GM12878 (cell line): ENCODE data around the gene OAS1. TPM values are rescaled to one million over a fixed set of nuclear protein-coding genes. Genes with fewer than 3 reads are reported as not detected.
A peak's percentile ranks its signal among the peaks of the same experiment; 100 is the strongest.

Source experiments
- ATAC-seq: fragments of 200-7000 bp; cut with Tn5 transposase; 3 replicates; pipeline ENCODE4 v1.9.1; 2020; ENCODE audit warnings: mild to moderate bottlenecking, moderate library complexity
- BruUV-seq: library from RNA; stranded (reverse); fragments of 400-500 nt; replicated peaks from 2 replicates; lab custom pipeline; 2021; lab: Mats Ljungman, UMichigan
- CTCF ChIA-PET: fragments of 300-600 bp; sonication (Branson Sonifier 250); formaldehyde crosslinking; extraction: SDS; loops from one replicate; lab custom pipeline; 2021; ENCODE audit warnings: inconsistent platforms; lab: Yijun Ruan, JAX
- POLR2A ChIA-PET: fragments of 350-600 bp; formaldehyde crosslinking; extraction: SDS; loops from one replicate; lab custom pipeline; 2021; ENCODE audit warnings: inconsistent platforms; lab: Charles Lee
- RAD21 ChIA-PET: fragments of 300-600 bp; sonication (Branson Sonifier 250); formaldehyde crosslinking; loops from one replicate; lab custom pipeline; 2023; ENCODE audit warnings: antibody characterized with exemption; ENCODE audit not compliant: unreplicated experiment; lab: Charles Lee
- SMC1A ChIA-PET: fragments of 300-600 bp; sonication (Branson Sonifier 250); formaldehyde crosslinking; loops from one replicate; lab custom pipeline; 2023; ENCODE audit not compliant: unreplicated experiment, uncharacterized antibody; lab: Charles Lee
- DNase-seq: peaks from one replicate; pipeline ENCODE4 v3.0.0-alpha.2; 2011; ENCODE audit warnings: low read depth, low spot score
- FAIRE-seq: peaks from 3 replicates; lab custom pipeline; 2011; peaks lifted over from hg19 to GRCh38; lab: Jason Lieb, UNC
- H2AFZ ChIP-seq: 2 replicates; pipeline ENCODE4 v1.6.0; 2011; ENCODE audit warnings: low read depth, low read length, control low read depth; ENCODE audit not compliant: control insufficient read depth
- H3K27ac ChIP-seq: 2 replicates; pipeline ENCODE4 v1.5.1; 2011; ENCODE audit warnings: control low read depth; ENCODE audit not compliant: control insufficient read depth, insufficient read depth
- H3K27me3 ChIP-seq, 2 experiments: replicated peaks in 1 of 2; 2 replicates each; pipeline versions ENCODE4 v1.6.0 to v1.6.1; 2011; ENCODE audit warnings: low read length in 1 of 2; ENCODE audit not compliant: control insufficient read depth in 2 of 2, insufficient read depth in 2 of 2
- H3K36me3 ChIP-seq, 2 experiments: 2 replicates each; pipeline ENCODE4 v1.5.1; 2011; ENCODE audit warnings: low read length in 1 of 2; ENCODE audit not compliant: control insufficient read depth in 2 of 2, insufficient read depth in 2 of 2
- H3K4me1 ChIP-seq: 2 replicates; pipeline ENCODE4 v1.6.1; 2011; ENCODE audit warnings: mild to moderate bottlenecking, low read length, moderate library complexity, mixed read lengths; ENCODE audit not compliant: control insufficient read depth, insufficient read depth
- H3K4me2 ChIP-seq: 2 replicates; pipeline ENCODE4 v1.6.0; 2011; ENCODE audit warnings: control low read depth; ENCODE audit not compliant: control insufficient read depth, insufficient read depth
- H3K4me3 ChIP-seq: fragments of 200-600 bp; sonication (generic); 2 replicates; pipeline ENCODE4 v1.5.1; 2016
- H3K79me2 ChIP-seq: 2 replicates; pipeline ENCODE4 v1.6.0; 2011; ENCODE audit warnings: low read length; ENCODE audit not compliant: control insufficient read depth, insufficient read depth
- H3K9ac ChIP-seq: 2 replicates; pipeline ENCODE4 v1.8.0; 2011; ENCODE audit warnings: low read length, control low read depth, mixed read lengths; ENCODE audit not compliant: control insufficient read depth, insufficient read depth
- H3K9me3 ChIP-seq: replicated peaks from 3 replicates; pipeline ENCODE4 v1.5.1; 2011; ENCODE audit warnings: mild to moderate bottlenecking, low read length; ENCODE audit not compliant: control insufficient read depth, insufficient read depth
- H4K20me1 ChIP-seq: 2 replicates; pipeline ENCODE4 v1.6.0; 2011; ENCODE audit not compliant: control insufficient read depth, insufficient read depth
- EED ChIP-seq: sonication (generic); IDR thresholded peaks from 2 replicates; pipeline ENCODE4 v1.6.1; 2016; ENCODE audit warnings: antibody characterized with exemption, low read depth
- FOXM1 ChIP-seq: IDR thresholded peaks from 2 replicates; pipeline ENCODE4 v1.6.1; 2012; ENCODE audit warnings: low read depth, mild to moderate bottlenecking, inconsistent platforms, low read length, moderate library complexity
- MTA2 ChIP-seq: fragments of 450-650 bp; IDR thresholded peaks from 2 replicates; pipeline ENCODE4 v1.6.1; 2016; ENCODE audit warnings: low read depth, mild to moderate bottlenecking, moderate library complexity
- NRF1 ChIP-seq: conservative IDR thresholded peaks from 2 replicates; pipeline ENCODE4 v1.6.1; 2011; ENCODE audit warnings: mild to moderate bottlenecking, low read depth, low read length, improper control_type of control experiment
- SIN3A ChIP-seq: IDR thresholded peaks from 2 replicates; pipeline ENCODE4 v1.6.1; 2012; ENCODE audit warnings: low read depth, low read length, improper control_type of control experiment
- SP1 ChIP-seq: IDR thresholded peaks from one replicate; pipeline ENCODE4 v1.6.1; 2011; ENCODE audit warnings: low read depth, low read length
- TCF12 ChIP-seq: IDR thresholded peaks from 2 replicates; pipeline ENCODE4 v1.6.1; 2011; ENCODE audit warnings: low read depth, mild to moderate bottlenecking, low read length
- ZBTB33 ChIP-seq: fragments of 450-650 bp; IDR thresholded peaks from 2 replicates; pipeline ENCODE4 v1.6.1; 2017; ENCODE audit warnings: mild to moderate bottlenecking
- WGBS: methylation state at CpG from one replicate; pipeline ENCODE4 v1.1.6; 2016; ENCODE audit warnings: low lambda C conversion rate; ENCODE audit not compliant: insufficient replicate concordance, insufficient coverage; ENCODE audit errors: missing lambda C conversion rate; 5-methylcytosine and 5-hydroxymethylcytosine counted together
- in situ Hi-C: fragments of 300-500 bp; cut with MboI; formaldehyde crosslinking; loops from 9 replicates; pipeline ENCODE4 v1.14.3; 2018; ENCODE audit warnings: mixed read lengths
- intact Hi-C: fragments of 100-400 bp; cut with micrococcal nuclease; formaldehyde crosslinking; loops from one replicate; pipeline ENCODE4 v1.14.2; 2022; ENCODE audit not compliant: unreplicated experiment
- polyA plus RNA-seq, 11 experiments: library from polyadenylated mRNA; depleted of rRNA in 4 of 11; unstranded in 6 of 11; stranded (reverse) in 5 of 11; fragments of >200 nt; fragmentation: Nextera tagmentation in 4 of 11; fragmentation: Illumina TruSeq in 1 of 11; extraction: Ambion mirVana in 4 of 11; extraction: Trizol in 1 of 11; gene quantifications; 1 replicate in 1 of 11; 2 replicates in 10 of 11; pipeline versions ENCODE4 v1.2.1 to v1.2.3, GENCODE V29; 2011 to 2016; ENCODE audit warnings: inconsistent platforms in 2 of 11, missing spikeins in 2 of 11, low read depth in 1 of 11
- total RNA-seq, 4 experiments: library from RNA; depleted of rRNA in 3 of 4; stranded (reverse); fragments of >200 nt in 3 of 4; fragmentation: Illumina TruSeq in 1 of 4; extraction: Trizol in 1 of 4; gene quantifications; 2 replicates each; pipeline versions ENCODE4 v1.2.1 to v1.2.3, GENCODE V29; 2013 to 2021
- TF ChIP-seq, protein P1 (sequence below): IDR thresholded peaks from 2 replicates; pipeline ENCODE4 v1.6.1; 2012; ENCODE audit warnings: improper control_type of control experiment, low read depth, low read length; ENCODE audit not compliant: insufficient replicate concordance
- TF ChIP-seq, protein P2 (sequence below): fragments of 450-650 bp; conservative IDR thresholded peaks from 2 replicates; pipeline ENCODE4 v1.6.1; 2017; ENCODE audit warnings: mild to moderate bottlenecking, moderate library complexity
- TF ChIP-seq, protein P3 (sequence below): fragments of 450-650 bp; IDR thresholded peaks from 2 replicates; pipeline ENCODE4 v1.6.1; 2017; ENCODE audit warnings: borderline replicate concordance

The OAS1 gene
- total and polyA plus RNA-seq, 10 of the 15 experiments (the other 5 are each of a cell fraction or from before 2014, with no cell fraction given) = 44.7 to 287 (median 64.3) TPM

- in situ Hi-C loops = no loop called here
- peaks cover 22% of the 10 kb centered on the region for H3K9me3 ChIP-seq
- peaks cover 19% of the 10 kb centered on the region for H3K4me1 ChIP-seq
- H3K27ac ChIP-seq = peak overlapping the region; percentile 93
- no peaks in the 10 kb centered on the region for H4K20me1 ChIP-seq
- peaks cover 40% of the 10 kb centered on the region for H3K79me2 ChIP-seq
- peak overlapping the region; percentile 81 for H3K9ac ChIP-seq
- intact Hi-C loops = loop anchor here (1.0 to 2.0 kb wide), 3 partner anchors 19 to 71 kb away; partner anchors contain the start of genes OAS2 and OAS3
- WGBS = 14% methylated on average over 7 of the region's 7 CpGs
- ChIA-PET RAD21 (interaction anchor here (0.6 to 5.5 kb wide), 17 partner anchors 9 to 191 kb away, joined by 3 to 47 read pairs (median 5); partner anchors contain the start of genes OAS2 and OAS3), POLR2A (interaction anchor here (0.6 to 5.4 kb wide), 16 partner anchors 10 to 898 kb away, joined by 3 to 69 read pairs (median 3); partner anchors contain the start of genes OAS2 and OAS3), SMC1A (interaction anchor here (0.7 to 8.0 kb wide), 18 partner anchors 10 to 191 kb away, joined by 3 to 99 read pairs (median 4); partner anchors contain the start of genes OAS2 and OAS3), CTCF (interaction anchor here (0.7 to 5.1 kb wide), 15 partner anchors 9 to 141 kb away, joined by 3 to 31 read pairs (median 4); partner anchors contain the start of genes OAS2 and OAS3)
- BruUV-seq = no TSS peak
- peaks cover 0 to 31% of the 10 kb centered on the region in 2 experiments; a peak in 3 of 4 replicates for H3K36me3 ChIP-seq
- H3K27me3 ChIP-seq = no peaks in the 10 kb centered on the region
- peak overlapping the region; percentile 85 for H3K4me3 ChIP-seq
- FAIRE-seq (peak; percentile 87), ATAC-seq (peak; percentile 81), DNase-seq (peak; percentile 59)
- H3K4me2 ChIP-seq = peak overlapping the region; percentile 79
- H2AFZ ChIP-seq = no peak overlapping the region
- TF ChIP-seq SIN3A (peak; percentile 78), EED (0 out of 2 replicates have a peak, but pooled peaks have one; percentile 18), FOXM1 (0 out of 2 replicates have a peak, but pooled peaks have one; percentile 8), ZBTB33 (no peak), NRF1 (no peak), MTA2 (peak; percentile 51; the same call in 1 of the 2 replicates), TCF12 (peak; percentile 72; the same call in 1 of the 2 replicates), SP1 (no peak)
- TF ChIP-seq, protein P1, sequence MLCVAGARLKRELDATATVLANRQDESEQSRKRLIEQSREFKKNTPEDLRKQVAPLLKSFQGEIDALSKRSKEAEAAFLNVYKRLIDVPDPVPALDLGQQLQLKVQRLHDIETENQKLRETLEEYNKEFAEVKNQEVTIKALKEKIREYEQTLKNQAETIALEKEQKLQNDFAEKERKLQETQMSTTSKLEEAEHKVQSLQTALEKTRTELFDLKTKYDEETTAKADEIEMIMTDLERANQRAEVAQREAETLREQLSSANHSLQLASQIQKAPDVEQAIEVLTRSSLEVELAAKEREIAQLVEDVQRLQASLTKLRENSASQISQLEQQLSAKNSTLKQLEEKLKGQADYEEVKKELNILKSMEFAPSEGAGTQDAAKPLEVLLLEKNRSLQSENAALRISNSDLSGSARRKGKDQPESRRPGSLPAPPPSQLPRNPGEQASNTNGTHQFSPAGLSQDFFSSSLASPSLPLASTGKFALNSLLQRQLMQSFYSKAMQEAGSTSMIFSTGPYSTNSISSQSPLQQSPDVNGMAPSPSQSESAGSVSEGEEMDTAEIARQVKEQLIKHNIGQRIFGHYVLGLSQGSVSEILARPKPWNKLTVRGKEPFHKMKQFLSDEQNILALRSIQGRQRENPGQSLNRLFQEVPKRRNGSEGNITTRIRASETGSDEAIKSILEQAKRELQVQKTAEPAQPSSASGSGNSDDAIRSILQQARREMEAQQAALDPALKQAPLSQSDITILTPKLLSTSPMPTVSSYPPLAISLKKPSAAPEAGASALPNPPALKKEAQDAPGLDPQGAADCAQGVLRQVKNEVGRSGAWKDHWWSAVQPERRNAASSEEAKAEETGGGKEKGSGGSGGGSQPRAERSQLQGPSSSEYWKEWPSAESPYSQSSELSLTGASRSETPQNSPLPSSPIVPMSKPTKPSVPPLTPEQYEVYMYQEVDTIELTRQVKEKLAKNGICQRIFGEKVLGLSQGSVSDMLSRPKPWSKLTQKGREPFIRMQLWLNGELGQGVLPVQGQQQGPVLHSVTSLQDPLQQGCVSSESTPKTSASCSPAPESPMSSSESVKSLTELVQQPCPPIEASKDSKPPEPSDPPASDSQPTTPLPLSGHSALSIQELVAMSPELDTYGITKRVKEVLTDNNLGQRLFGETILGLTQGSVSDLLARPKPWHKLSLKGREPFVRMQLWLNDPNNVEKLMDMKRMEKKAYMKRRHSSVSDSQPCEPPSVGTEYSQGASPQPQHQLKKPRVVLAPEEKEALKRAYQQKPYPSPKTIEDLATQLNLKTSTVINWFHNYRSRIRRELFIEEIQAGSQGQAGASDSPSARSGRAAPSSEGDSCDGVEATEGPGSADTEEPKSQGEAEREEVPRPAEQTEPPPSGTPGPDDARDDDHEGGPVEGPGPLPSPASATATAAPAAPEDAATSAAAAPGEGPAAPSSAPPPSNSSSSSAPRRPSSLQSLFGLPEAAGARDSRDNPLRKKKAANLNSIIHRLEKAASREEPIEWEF = peak; percentile 11
- TF ChIP-seq, protein P2, sequence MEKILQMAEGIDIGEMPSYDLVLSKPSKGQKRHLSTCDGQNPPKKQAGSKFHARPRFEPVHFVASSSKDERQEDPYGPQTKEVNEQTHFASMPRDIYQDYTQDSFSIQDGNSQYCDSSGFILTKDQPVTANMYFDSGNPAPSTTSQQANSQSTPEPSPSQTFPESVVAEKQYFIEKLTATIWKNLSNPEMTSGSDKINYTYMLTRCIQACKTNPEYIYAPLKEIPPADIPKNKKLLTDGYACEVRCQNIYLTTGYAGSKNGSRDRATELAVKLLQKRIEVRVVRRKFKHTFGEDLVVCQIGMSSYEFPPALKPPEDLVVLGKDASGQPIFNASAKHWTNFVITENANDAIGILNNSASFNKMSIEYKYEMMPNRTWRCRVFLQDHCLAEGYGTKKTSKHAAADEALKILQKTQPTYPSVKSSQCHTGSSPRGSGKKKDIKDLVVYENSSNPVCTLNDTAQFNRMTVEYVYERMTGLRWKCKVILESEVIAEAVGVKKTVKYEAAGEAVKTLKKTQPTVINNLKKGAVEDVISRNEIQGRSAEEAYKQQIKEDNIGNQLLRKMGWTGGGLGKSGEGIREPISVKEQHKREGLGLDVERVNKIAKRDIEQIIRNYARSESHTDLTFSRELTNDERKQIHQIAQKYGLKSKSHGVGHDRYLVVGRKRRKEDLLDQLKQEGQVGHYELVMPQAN = no peak
- TF ChIP-seq, protein P3, sequence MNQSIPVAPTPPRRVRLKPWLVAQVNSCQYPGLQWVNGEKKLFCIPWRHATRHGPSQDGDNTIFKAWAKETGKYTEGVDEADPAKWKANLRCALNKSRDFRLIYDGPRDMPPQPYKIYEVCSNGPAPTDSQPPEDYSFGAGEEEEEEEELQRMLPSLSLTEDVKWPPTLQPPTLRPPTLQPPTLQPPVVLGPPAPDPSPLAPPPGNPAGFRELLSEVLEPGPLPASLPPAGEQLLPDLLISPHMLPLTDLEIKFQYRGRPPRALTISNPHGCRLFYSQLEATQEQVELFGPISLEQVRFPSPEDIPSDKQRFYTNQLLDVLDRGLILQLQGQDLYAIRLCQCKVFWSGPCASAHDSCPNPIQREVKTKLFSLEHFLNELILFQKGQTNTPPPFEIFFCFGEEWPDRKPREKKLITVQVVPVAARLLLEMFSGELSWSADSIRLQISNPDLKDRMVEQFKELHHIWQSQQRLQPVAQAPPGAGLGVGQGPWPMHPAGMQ = no peak
Measured at GRCh38 chr12:112907415-112908157, 824 bp downstream of the OAS1 start.
